Endothelial cell of umbilical vein (primary cell): ENCODE data around the gene NOPCHAP1.

Experiments used
- EZH2 ChIP-seq: IDR thresholded peaks from 2 replicates; pipeline ENCODE4 v1.6.1; 2012; ENCODE audit warnings: borderline replicate concordance, low read depth, mild to moderate bottlenecking, moderate library complexity, low read length, inconsistent platforms; ENCODE audit not compliant: severe bottlenecking
- FOS ChIP-seq: IDR thresholded peaks from 2 replicates; pipeline ENCODE4 v1.6.1; 2011; ENCODE audit warnings: mild to moderate bottlenecking, low read length, moderate library complexity, borderline replicate concordance; ENCODE audit not compliant: insufficient read depth
- JUN ChIP-seq: IDR thresholded peaks from 2 replicates; pipeline ENCODE4 v1.6.1; 2011; ENCODE audit warnings: borderline replicate concordance, low read depth; ENCODE audit not compliant: insufficient read length, insufficient read depth
- MYC ChIP-seq: IDR thresholded peaks from one replicate; pipeline ENCODE4 v1.6.1; 2011; ENCODE audit warnings: mild to moderate bottlenecking, low read depth, low read length
- POLR2A ChIP-seq: IDR thresholded peaks from 2 replicates; pipeline ENCODE4 v1.6.1; 2012; ENCODE audit warnings: low read depth, mild to moderate bottlenecking, control low read depth, low read length
- POLR2AphosphoS5 ChIP-seq: IDR thresholded peaks from 2 replicates; pipeline ENCODE4 v1.6.1; 2012; ENCODE audit warnings: low read depth, mild to moderate bottlenecking, control low read depth, low read length, moderate library complexity; ENCODE audit not compliant: insufficient read depth
- TF ChIP-seq, protein P1 (sequence below), 2 donors: IDR thresholded peaks; 1 replicate in 1 of 2; 2 replicates in 1 of 2; pipeline ENCODE4 v1.5.1; 2011; ENCODE audit warnings: low read length in 2 of 2, mild to moderate bottlenecking in 2 of 2, moderate library complexity in 2 of 2, control low read depth in 1 of 2, inconsistent platforms in 1 of 2, low read depth in 1 of 2; ENCODE audit not compliant: insufficient read depth in 1 of 2; ENCODE audit errors: extremely low read depth in 1 of 2
- TF ChIP-seq, protein P2 (sequence below): IDR thresholded peaks from 2 replicates; pipeline ENCODE4 v1.6.1; 2011; ENCODE audit not compliant: insufficient read depth, insufficient read length

GRCh38 chr12:105024928-105025327 lies 38.8 kb downstream of the NOPCHAP1 start:
- TF ChIP-seq, protein P1, sequence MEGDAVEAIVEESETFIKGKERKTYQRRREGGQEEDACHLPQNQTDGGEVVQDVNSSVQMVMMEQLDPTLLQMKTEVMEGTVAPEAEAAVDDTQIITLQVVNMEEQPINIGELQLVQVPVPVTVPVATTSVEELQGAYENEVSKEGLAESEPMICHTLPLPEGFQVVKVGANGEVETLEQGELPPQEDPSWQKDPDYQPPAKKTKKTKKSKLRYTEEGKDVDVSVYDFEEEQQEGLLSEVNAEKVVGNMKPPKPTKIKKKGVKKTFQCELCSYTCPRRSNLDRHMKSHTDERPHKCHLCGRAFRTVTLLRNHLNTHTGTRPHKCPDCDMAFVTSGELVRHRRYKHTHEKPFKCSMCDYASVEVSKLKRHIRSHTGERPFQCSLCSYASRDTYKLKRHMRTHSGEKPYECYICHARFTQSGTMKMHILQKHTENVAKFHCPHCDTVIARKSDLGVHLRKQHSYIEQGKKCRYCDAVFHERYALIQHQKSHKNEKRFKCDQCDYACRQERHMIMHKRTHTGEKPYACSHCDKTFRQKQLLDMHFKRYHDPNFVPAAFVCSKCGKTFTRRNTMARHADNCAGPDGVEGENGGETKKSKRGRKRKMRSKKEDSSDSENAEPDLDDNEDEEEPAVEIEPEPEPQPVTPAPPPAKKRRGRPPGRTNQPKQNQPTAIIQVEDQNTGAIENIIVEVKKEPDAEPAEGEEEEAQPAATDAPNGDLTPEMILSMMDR (IDR thresholded peaks at IDR 0.05; ENCODE audit: extremely low read depth in 1 of 2, insufficient read depth in 1 of 2, low read depth in 1 of 2, low read length in 2 of 2), result no peak
- TF ChIP-seq, protein P2, sequence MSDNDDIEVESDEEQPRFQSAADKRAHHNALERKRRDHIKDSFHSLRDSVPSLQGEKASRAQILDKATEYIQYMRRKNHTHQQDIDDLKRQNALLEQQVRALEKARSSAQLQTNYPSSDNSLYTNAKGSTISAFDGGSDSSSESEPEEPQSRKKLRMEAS, result no peak
- TF ChIP-seq MYC (no peak), POLR2A (no peak), POLR2AphosphoS5 (no peak), EZH2 (no peak), FOS (no peak), JUN (no peak)
